ENCODE results near the gene RBBP5.

GRCh38 chr1:205141236-205142101 lies 19.7 kb upstream of the RBBP5 start:
- TF ChIP-seq CTCF (IDR thresholded peaks at IDR 0.05) (peak; percentile 85), EZH2 (IDR thresholded peaks at IDR 0.05; ENCODE audit: borderline replicate concordance, insufficient read depth, low read depth, low read length, poor library complexity, severe bottlenecking) (no peak)

Measured in B cell (primary cell).